ENCODE measurements around the gene SLC25A1. TPM values are rescaled to one million over a fixed set of nuclear protein-coding genes. Genes with fewer than 3 reads are reported as not detected.

SLC25A1 gene
- total RNA-seq, 2 experiments from 2014 or later: 47.9 to 53.8 TPM

GRCh38 chr22:19132153-19132552 lies 46.4 kb downstream of the SLC25A1 start:
- Mint-ChIP-seq H3K36me3 (peaks cover 14% of the 10 kb centered on the region), H3K27me3 (no peaks in the 10 kb centered on the region), H3K27ac (no peak overlapping the region), H3K9me3 (no peaks in the 10 kb centered on the region), H3K4me1 (peaks cover 2% of the 10 kb centered on the region), H3K4me3 (no peak overlapping the region)
- DNase-seq: no peak

GRCh38 chr22:19131685-19132015 lies 46.9 kb downstream of the SLC25A1 start:
- H3K27me3 Mint-ChIP-seq: no peaks in the 10 kb centered on the region
- no peaks in the 10 kb centered on the region for H3K9me3 Mint-ChIP-seq
- H3K4me3 Mint-ChIP-seq: no peak overlapping the region
- no peak for DNase-seq
- no peak overlapping the region for H3K27ac Mint-ChIP-seq
- peaks cover 14% of the 10 kb centered on the region for H3K36me3 Mint-ChIP-seq
- H3K4me1 Mint-ChIP-seq: peaks cover 2% of the 10 kb centered on the region

- no peak within 1 kb of the TSS for H3K27ac Mint-ChIP-seq
- no peak for DNase-seq
- H3K27me3 Mint-ChIP-seq: no peaks in the 10 kb centered on the region
- H3K4me1 Mint-ChIP-seq: peaks cover 2% of the 10 kb centered on the region
- H3K36me3 Mint-ChIP-seq: peaks cover 10% of the 10 kb centered on the region
- H3K9me3 Mint-ChIP-seq: no peaks in the 10 kb centered on the region
- no peak within 1 kb of the TSS for H3K4me3 Mint-ChIP-seq
These were observed 47.4 kb downstream of the SLC25A1 start, which contains the start of gene TSSK2 for GRCh38 chr22:19130959-19131684. Gene TSSK2 (plus strand): TSS chr22:19131308. CDS start chr22:19131400, 92 bp downstream.

- Mint-ChIP-seq H3K36me3 (peaks cover 4% of the 10 kb centered on the region), H3K27me3 (no peaks in the 10 kb centered on the region), H3K9me3 (no peaks in the 10 kb centered on the region), H3K4me1 (no peaks in the 10 kb centered on the region), H3K27ac (no peak overlapping the region), H3K4me3 (no peak overlapping the region)
- DNase-seq: no peak
These were observed 48.7 kb downstream of the SLC25A1 start for GRCh38 chr22:19129871-19130270.

- H3K4me3 Mint-ChIP-seq: no peak overlapping the region
- no peak overlapping the region for H3K27ac Mint-ChIP-seq
- no peaks in the 10 kb centered on the region for H3K4me1 Mint-ChIP-seq
- peaks cover 2% of the 10 kb centered on the region for H3K36me3 Mint-ChIP-seq
- H3K27me3 Mint-ChIP-seq: no peaks in the 10 kb centered on the region
- no peaks in the 10 kb centered on the region for H3K9me3 Mint-ChIP-seq
- no peak for DNase-seq
These were observed 49.4 kb downstream of the SLC25A1 start for GRCh38 chr22:19128946-19129727.

GRCh38 chr22:19128009-19128401 lies 50.5 kb downstream of the SLC25A1 start:
- Mint-ChIP-seq H3K36me3 (no peaks in the 10 kb centered on the region), H3K4me1 (peaks cover 3% of the 10 kb centered on the region), H3K4me3 (no peak overlapping the region), H3K27me3 (no peaks in the 10 kb centered on the region), H3K27ac (no peak overlapping the region), H3K9me3 (no peaks in the 10 kb centered on the region)
- no peak for DNase-seq

GRCh38 chr22:19127329-19128008 lies 51.1 kb downstream of the SLC25A1 start:
- Mint-ChIP-seq H3K27ac (no peak overlapping the region), H3K4me3 (no peak overlapping the region), H3K36me3 (no peaks in the 10 kb centered on the region), H3K27me3 (no peaks in the 10 kb centered on the region), H3K9me3 (no peaks in the 10 kb centered on the region), H3K4me1 (peaks cover 7% of the 10 kb centered on the region)
- DNase-seq: no peak

GRCh38 chr22:19126309-19127273 lies 51.9 kb downstream of the SLC25A1 start:
- no peaks in the 10 kb centered on the region for H3K27me3 Mint-ChIP-seq
- H3K36me3 Mint-ChIP-seq: no peaks in the 10 kb centered on the region
- no peak for DNase-seq
- no peak overlapping the region for H3K27ac Mint-ChIP-seq
- no peak overlapping the region for H3K4me3 Mint-ChIP-seq
- peaks cover 8% of the 10 kb centered on the region for H3K4me1 Mint-ChIP-seq
- no peaks in the 10 kb centered on the region for H3K9me3 Mint-ChIP-seq

Other genes starting within 250 kb of the SLC25A1 start
- not detected for gene PRODH, start 242.4 kb downstream of the SLC25A1 start, total RNA-seq
- 10 to 100 TPM; 20.5 to 22.2 TPM for gene DGCR2, start 56.3 kb downstream of the SLC25A1 start, total RNA-seq
- not detected for gene TSSK2, start 47.4 kb downstream of the SLC25A1 start, total RNA-seq
- 10 to 100 TPM; 16.8 to 18.0 TPM for gene ESS2, start 34.1 kb downstream of the SLC25A1 start, total RNA-seq
- gene GSC2, start 28.4 kb downstream of the SLC25A1 start, total RNA-seq: not detected
- under 1 TPM; 0.29 to 0.52 TPM for gene CLTCL1, start 113.0 kb upstream of the SLC25A1 start, total RNA-seq

All from activated naive CD8-positive, alpha-beta T cell treated with anti-CD3 and anti-CD28 coated beads for 36 hours (primary cell).